22Rv1 (cell line): Measurements from ENCODE around the gene SLC9A7.

Experiments used
- H3K27ac ChIP-seq: fragments of 450-650 bp; 2 replicates; pipeline ENCODE4 v1.5.1; 2017
- CTCF ChIP-seq: fragments of 450-650 bp; IDR thresholded peaks from 2 replicates; pipeline ENCODE4 v1.5.1; 2017; ENCODE audit warnings: mild to moderate bottlenecking
- ZFX ChIP-seq: fragments of 450-650 bp; IDR thresholded peaks from 2 replicates; pipeline ENCODE4 v1.6.1; 2017; ENCODE audit warnings: antibody characterized with exemption, borderline replicate concordance

Gene SLC9A7

GRCh38 chrX:46754036-46754435 is 4.9 kb downstream of the SLC9A7 start:
- TF ChIP-seq CTCF = no peak
- no peak overlapping the region for H3K27ac ChIP-seq

DNA sequence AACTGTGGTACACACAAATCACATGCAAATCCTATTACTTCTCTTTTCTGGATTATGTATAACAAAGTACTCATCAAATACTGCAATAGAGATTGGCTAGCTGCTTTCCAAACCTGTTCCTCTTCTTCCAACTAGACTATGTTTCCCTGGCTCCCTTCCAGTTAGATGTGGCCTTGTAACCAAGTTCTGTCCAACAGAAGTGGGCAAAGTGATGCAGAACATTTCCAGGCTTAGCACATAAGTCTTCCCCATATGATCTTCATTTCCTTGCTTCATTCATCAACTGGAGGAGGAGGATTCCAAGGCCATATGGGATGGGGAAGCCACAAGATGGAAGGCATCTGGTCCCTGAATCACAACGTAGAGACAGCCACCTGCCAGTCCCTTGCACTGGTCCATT is 8.0 kb downstream of the SLC9A7 start:
- no peak for TF ChIP-seq CTCF
- no peak for TF ChIP-seq ZFX
- H3K27ac ChIP-seq = no peak overlapping the region

DNA sequence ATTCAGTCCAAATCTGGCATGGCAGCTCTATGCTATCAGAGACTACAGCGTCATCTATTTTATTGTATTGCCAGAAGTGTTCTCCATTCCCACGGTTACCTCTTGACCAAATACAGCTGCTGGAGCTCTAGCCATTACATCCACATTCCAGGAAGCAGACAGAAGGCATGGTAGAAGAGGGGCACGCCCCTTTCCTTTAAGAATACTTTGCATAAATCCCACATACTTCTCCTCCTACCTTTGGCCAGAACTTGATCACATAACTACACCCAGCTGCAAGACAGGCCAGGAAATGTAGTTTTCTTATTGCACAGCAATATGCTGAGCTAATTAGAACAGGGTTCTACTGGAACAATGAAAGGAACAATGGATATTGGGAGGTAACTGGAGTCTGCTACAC is 14.9 kb downstream of the SLC9A7 start:
- no peak overlapping the region for H3K27ac ChIP-seq
- TF ChIP-seq CTCF (no peak), ZFX (no peak)

DNA sequence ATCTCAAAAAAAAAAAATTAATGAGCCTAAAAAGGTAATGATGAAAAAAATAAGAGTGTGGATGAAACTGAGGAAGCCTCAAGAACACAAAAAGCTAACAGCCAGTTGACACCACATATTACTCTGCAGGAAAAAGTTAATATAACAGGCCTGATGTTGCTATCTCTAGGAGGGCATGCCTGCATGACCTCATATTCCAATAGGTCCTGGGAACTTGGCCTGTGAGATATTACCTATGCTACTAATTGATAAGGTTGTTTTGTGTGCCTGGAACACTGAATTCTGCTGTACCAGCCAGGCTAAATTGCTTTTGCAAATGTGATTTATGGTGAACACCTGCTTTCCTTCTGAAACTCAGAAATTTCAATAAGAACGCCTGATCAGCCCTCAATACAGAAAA is 15.9 kb downstream of the SLC9A7 start:
- TF ChIP-seq CTCF (no peak), ZFX (no peak)
- no peak overlapping the region for H3K27ac ChIP-seq

DNA sequence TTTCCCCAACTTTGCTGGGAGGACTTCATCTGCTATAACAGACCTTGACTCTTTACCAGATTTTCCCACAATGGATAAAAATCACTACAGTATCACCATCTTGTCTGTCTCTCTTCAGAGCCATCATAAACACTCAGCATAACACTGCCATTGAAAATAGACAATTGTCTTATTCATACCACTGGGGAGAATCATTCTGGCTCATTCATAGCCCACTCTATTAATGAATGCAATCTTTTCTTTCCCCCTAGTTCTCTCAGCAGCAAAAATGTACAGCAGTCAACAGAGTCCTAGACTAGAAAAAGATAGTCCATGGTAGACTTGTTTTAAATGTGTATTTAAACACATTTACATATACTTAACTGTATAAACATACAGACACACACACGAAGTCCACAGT is 19.2 kb downstream of the SLC9A7 start:
- no peak overlapping the region for H3K27ac ChIP-seq
- TF ChIP-seq CTCF (no peak), ZFX (no peak)

GRCh38 chrX:46737462-46737861 is 21.5 kb downstream of the SLC9A7 start:
- TF ChIP-seq ZFX (no peak), CTCF (no peak)

DNA sequence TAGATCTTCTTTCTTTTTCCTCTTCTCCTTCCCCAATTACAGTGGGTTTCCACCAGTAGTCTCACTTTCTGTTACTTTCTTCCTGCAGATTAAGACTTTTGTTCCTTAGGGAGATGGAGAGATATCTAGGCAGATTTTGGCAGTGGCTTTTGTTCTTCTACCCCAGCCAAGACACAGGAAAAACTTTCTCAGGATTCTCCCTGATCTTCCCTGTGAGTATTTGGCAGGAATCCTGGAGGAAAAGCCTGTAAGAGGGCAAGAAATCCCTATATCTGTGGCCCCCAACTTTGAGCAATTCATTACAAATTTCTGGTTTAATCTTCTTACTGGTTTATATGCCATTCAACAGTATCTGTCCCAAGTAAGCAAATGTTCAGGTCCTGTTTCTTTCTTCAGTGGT is 21.9 kb downstream of the SLC9A7 start:
- TF ChIP-seq ZFX = no peak
- no peak for TF ChIP-seq CTCF
- no peak overlapping the region for H3K27ac ChIP-seq

More at GRCh38 chrX:46737462-46737861, 21.5 kb downstream of the SLC9A7 start:
- H3K27ac ChIP-seq = no peak overlapping the region
